Embryonic facial prominence (tissue), 1 donor: ENCODE data around the gene CRYBG3.

Experiments used
- DNase-seq: peaks from one replicate; pipeline ENCODE4 v3.0.0-alpha.2; 2016; ENCODE audit errors: extremely low spot score

Gene CRYBG3

GRCh38 chr3:97971679-97972567 is 150.1 kb downstream of the CRYBG3 start, which contains the start of gene RIOX2:
RIOX2 (minus strand) TSS chr3:97972431; CDS start chr3:97967593, 4,838 bp downstream.
- peak; percentile 34 for DNase-seq

GRCh38 chr3:97972976-97973375 is 151.2 kb downstream of the CRYBG3 start:
- no peak for DNase-seq

- DNase-seq = no peak
Measured at GRCh38 chr3:97974996-97975395, 153.2 kb downstream of the CRYBG3 start.

GRCh38 chr3:97975466-97975865 is 153.7 kb downstream of the CRYBG3 start:
- DNase-seq = no peak

- DNase-seq = no peak
Measured at GRCh38 chr3:97979610-97980009, 157.8 kb downstream of the CRYBG3 start.

GRCh38 chr3:97981886-97982285 is 160.1 kb downstream of the CRYBG3 start:
- DNase-seq = no peak

GRCh38 chr3:97983933-97984491 is 162.2 kb downstream of the CRYBG3 start:
- DNase-seq = no peak

GRCh38 chr3:97987306-97987705 is 165.5 kb downstream of the CRYBG3 start:
- no peak for DNase-seq

- no peak for DNase-seq
Measured at GRCh38 chr3:97988784-97989568, 167.2 kb downstream of the CRYBG3 start.

- DNase-seq = no peak
Measured at GRCh38 chr3:97990624-97991292, 168.9 kb downstream of the CRYBG3 start.

GRCh38 chr3:97991293-97991682 is 169.5 kb downstream of the CRYBG3 start:
- no peak for DNase-seq

GRCh38 chr3:97992547-97993173 is 170.8 kb downstream of the CRYBG3 start:
- DNase-seq = no peak

GRCh38 chr3:97993526-97993925 is 171.7 kb downstream of the CRYBG3 start:
- no peak for DNase-seq

- DNase-seq = no peak
Measured at GRCh38 chr3:97994328-97994945, 172.6 kb downstream of the CRYBG3 start.
